ENCODE data around the gene RMND5B.
"Not testable (repeated sequence)": the region's sequence is repeated elsewhere in the genome, so short reads cannot be mapped to it uniquely, and the experiment has no call there.

Gene RMND5B

GRCh38 chr5:178113841-178114324 is 16.9 kb upstream of the RMND5B start:
- no peak for DNase-seq (ENCODE audit: low read depth)

- DNase-seq (ENCODE audit: low read depth): no peak
Measured at GRCh38 chr5:178114325-178115135, 16.3 kb upstream of the RMND5B start.

GRCh38 chr5:178115136-178115813 is 15.5 kb upstream of the RMND5B start:
- no peak for DNase-seq (ENCODE audit: low read depth)

DNA sequence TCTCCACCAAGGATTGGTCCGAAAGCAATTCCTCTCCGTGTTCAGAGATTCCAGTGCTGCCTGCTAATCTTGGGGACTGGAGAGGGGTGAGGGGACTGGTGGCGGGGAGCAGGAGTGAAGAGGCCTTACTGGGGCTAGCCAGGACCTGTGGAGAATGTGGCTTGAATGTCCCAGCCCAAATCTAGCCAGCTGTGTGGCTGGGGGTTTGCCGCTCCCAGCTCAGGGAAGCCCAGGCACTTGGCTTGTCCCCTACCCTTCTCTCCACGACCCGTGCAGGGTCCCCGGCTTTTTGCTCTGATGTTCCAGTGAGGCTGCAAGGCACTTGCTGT is 15.0 kb upstream of the RMND5B start:
- no peak for DNase-seq (ENCODE audit: low read depth)

GRCh38 chr5:178116143-178116885 is 14.5 kb upstream of the RMND5B start:
- DNase-seq (ENCODE audit: low read depth): peak; percentile 56

DNA sequence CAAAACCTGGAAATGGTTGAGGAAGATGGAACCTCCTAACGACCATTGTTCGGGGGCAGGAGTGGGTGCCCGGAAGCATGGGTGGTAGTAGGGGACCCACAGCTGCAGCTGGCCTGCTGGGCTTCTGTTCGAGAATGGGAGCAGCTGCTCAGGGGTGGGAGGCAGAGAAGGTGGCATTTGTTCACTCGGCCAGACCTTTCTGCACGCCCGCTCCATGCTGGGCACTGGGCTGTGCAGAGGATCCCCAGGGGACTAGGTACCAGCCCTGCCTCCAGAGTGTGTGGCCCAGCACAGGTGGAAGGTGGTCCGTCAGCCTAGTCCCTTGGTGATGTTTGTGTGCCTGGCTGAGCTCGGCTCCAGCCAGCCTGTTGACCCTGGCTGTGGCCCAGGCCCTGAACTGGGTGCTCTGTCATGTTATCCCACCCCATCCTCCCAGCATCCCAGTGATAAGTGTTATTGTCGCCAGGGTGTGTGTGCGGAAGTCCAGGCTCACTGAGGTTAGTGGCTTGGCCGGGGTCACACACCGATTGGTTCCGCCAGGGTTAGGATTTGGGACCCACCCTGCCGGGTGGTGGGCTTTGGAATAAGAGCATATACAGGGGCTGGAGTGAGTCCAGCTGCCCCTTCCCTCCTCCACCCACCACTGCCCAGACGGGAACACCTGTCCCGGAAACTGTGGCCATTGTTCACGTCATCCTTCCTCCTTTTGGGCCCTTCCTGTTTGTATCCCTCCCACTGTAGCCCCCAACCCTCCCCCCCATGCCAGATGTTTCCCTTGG is 12.7 kb upstream of the RMND5B start:
- no peak for DNase-seq (ENCODE audit: low read depth)

DNA sequence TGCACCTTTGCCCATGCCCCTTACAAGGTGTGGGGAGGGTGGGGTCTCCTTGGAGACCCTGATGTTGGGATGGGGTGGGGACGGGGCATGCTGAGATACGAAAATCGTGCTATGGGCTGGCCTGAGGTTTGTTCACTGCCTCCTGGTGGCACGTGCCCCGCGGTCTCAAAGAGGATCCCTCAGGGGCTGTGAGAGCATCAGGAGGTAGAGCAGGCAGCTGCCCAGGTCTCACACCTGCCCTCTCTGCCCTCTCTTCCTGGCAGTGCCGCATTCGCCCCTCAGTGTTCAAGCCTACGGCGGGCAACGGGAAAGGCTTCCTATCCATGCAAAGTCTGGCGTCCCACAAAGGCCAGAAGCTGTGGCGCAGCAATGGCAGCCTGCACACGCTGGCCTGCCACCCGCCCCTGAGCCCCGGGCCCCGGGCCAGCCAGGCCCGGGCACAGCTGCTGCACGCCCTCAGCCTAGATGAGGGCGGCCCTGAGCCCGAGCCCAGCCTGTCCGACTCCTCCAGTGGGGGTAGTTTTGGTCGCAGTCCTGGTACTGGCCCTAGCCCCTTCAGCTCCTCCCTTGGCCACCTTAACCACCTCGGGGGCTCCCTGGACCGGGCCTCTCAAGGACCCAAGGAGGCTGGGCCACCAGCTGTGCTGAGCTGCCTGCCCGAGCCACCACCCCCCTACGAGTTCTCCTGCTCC is 10.8 kb upstream of the RMND5B start:
- no peak for DNase-seq (ENCODE audit: low read depth)

DNA sequence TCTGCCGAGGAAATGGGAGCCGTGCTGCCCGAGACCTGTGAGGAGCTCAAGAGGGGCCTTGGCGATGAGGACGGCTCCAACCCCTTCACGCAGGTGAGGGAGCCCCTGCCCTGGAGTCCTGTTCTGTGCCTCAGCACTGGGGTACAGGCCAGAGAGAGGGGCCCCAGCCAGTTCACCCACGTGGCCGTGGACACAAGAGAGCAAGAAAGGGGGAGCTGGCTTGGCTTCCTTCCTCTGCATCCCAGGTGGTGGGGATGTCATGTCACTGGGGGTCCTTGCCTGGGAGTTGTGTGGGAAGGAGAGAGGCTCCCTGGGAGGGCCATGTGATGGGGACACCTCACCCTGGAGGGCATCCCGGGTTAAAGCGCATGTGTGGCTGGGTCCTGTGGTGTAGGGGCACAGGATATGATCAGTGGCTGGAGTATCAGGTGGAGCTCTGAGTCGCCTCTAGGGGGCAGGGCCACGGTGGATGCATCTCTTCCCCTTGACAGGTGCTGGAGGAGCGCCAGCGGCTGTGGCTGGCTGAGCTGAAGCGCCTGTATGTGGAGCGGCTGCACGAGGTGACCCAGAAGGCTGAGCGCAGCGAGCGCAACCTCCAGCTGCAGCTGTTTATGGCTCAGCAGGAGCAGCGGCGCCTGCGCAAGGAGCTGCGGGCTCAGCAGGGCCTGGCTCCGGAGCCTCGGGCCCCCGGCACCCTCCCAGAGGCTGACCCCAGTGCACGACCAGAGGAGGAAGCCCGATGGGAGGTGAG is 10.0 kb upstream of the RMND5B start:
- peak; percentile 70 for DNase-seq (ENCODE audit: low read depth)

GRCh38 chr5:178121391-178122276 is 9.2 kb upstream of the RMND5B start:
- no peak for DNase-seq (ENCODE audit: low read depth)

DNA sequence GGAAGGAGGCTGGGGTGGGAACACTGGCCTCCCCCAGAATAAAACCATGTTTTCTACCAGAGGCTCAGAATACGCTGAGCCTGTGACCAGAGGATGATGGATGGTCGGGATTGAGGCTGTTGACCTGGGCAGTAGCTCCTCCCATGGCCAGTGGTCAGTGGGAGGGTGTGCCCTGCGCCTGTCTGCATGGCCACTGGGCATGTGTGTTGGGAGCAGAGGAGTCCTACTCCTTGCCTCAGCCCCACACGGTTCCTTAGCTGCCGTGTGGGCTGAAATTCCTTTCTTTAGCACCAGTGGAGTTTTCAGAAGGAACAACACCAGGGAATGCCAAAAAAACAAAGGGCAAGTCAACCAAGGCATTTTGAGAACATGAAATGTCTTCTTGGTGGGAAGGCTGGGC is 8.5 kb upstream of the RMND5B start:
- DNase-seq (ENCODE audit: low read depth): no peak

GRCh38 chr5:178123094-178123965 is 7.5 kb upstream of the RMND5B start:
- no peak for DNase-seq (ENCODE audit: low read depth)

- DNase-seq (ENCODE audit: low read depth): no peak
Measured at GRCh38 chr5:178123966-178124925, 6.6 kb upstream of the RMND5B start.

- DNase-seq (ENCODE audit: low read depth): no peak
Measured at GRCh38 chr5:178125253-178125906, 5.4 kb upstream of the RMND5B start.

GRCh38 chr5:178126556-178126955 is 4.3 kb upstream of the RMND5B start:
- no peak for DNase-seq (ENCODE audit: low read depth)

GRCh38 chr5:178127300-178128009 is 3.4 kb upstream of the RMND5B start:
- not testable (repeated sequence) for DNase-seq (ENCODE audit: low read depth)

- no peak for DNase-seq (ENCODE audit: low read depth)
Measured at GRCh38 chr5:178129296-178129695, 1.5 kb upstream of the RMND5B start.
